ENCODE results near the gene SLC35B1. TPM values are rescaled to one million over a fixed set of nuclear protein-coding genes. Genes with fewer than 3 reads are reported as not detected.
"Not testable (repeated sequence)": the region's sequence is repeated elsewhere in the genome, so short reads cannot be mapped to it uniquely, and the experiment has no call there.

Gene SLC35B1
- total RNA-seq, 1 experiment from 2014 or later: 112 TPM

DNA sequence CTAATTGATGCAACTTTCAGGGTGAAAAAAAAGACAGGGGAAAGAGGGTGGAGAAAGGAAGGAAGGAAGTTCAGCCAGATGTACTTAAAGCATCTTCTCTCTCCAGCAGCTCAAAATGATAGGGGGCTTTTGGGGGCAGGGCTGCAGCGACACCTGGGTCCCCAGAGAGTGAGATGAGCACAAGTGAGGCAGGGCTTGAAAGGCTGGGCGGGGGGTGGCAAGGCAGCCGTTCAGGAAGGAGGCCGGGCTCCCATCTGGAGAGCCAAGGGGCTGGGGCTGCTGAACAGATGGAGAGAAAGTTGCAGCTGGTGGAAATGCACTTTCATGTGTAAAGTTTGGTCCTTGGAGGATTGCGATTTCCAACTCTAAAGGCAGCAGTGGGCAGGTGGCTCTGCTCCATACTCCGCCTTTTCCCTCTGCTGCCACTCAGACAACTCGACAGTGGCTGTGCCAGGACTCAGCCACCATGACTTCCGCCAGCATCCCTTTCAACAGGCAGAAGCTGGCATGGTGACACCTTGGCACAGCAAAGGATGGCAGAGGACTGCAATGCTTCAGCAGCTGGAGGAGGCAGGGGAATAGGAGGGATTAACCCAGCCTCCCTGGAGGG lies 7.7 kb downstream of the SLC35B1 start:
- DNase-seq (ENCODE audit: low spot score): no peak

- no peak for DNase-seq (ENCODE audit: low spot score)
Observed at GRCh38 chr17:49698005-49698404, 9.8 kb downstream of the SLC35B1 start.

- DNase-seq (ENCODE audit: low spot score): no peak
Observed at GRCh38 chr17:49696233-49696761, 11.5 kb downstream of the SLC35B1 start.

- no peak for DNase-seq (ENCODE audit: low spot score)
Observed at GRCh38 chr17:49695698-49696232, 12.0 kb downstream of the SLC35B1 start.

GRCh38 chr17:49694847-49695697 lies 12.7 kb downstream of the SLC35B1 start:
- DNase-seq (ENCODE audit: low spot score): no peak

DNA sequence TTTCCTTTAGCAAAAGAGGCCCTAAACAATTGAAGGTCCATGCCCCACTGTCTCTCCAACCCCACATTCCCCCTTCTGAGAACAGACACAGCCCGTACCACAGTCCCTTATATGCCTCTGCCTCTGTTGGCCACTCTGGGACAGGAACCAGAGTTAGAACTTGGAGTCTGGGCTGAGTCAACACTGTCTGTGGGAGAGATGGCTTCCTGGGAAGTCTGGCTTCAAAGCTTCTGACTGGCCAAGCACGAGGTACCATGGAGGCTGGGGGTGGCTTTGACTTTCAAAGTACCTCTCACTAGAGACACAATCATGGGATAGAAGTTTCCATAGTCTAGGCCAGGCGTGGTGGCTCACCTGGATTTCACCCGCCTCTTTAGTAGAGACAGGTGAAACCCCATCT lies 15.0 kb downstream of the SLC35B1 start:
- DNase-seq (ENCODE audit: low spot score): no peak

DNA sequence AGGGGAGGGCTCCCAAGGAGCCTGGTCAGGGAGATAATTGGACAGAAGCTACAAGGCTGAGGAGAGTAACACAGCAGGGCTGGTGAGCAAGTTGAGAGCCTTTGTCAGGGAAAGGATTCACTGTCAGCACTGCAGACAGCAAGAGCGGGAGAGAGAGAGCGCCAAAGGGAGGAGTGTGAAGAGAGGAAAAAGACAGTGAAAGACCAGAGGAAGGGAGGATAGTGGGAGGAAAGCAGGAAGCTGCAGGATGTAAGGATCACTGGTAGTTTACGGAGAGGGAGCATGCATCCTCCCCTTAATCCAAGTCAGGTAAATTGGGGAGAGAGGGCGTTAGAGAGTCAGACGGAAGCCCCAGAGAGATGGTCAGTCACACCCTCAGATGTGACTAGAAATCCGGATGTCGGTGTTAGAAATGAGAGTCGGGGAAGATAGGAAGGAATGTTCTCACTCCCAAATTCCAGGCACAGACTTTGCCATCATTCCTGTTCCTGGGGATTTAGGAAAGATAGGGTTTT lies 16.0 kb downstream of the SLC35B1 start:
- no peak for DNase-seq (ENCODE audit: low spot score)

GRCh38 chr17:49691086-49691676 lies 16.6 kb downstream of the SLC35B1 start:
- no peak for DNase-seq (ENCODE audit: low spot score)

DNA sequence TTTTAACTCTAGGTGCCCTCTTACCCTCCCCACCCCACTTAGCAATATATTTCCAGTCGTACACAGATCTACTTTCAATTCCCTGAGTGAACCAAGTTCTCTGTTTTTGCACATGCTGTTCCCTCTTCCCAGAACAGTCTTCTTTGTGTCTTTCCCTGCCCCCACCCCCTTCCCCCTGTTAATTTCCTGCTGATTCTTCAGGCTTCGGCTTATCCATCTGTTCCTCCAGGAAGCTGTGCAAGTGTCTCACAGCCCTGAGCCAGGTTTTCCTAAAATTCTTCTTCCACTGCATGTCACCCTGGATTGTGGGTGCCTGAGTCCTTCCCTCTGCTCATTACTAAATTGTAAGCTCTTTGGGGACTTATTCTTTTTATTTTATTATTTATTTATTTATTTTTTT lies 17.5 kb downstream of the SLC35B1 start:
- DNase-seq (ENCODE audit: low spot score): no peak

DNA sequence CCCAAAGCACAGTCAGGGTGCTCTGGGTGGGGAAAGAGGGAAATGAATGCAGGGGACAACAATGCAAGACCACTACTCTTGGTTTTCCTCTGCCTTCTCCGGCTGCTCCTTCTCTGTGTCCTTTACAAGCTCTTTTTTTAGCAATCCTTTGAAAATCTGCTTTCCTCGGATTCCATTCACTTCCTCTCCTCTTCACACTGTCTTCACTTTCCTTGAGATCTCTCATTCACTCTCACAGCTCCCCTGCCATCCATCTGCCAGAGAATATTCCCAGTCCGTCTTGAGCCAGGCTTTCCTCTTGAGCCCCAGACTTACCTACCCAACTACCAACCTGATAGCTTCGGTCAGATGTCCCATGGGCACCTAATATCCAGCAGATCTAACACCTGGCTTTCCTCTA lies 18.9 kb downstream of the SLC35B1 start:
- DNase-seq (ENCODE audit: low spot score): no peak

GRCh38 chr17:49687878-49688491 lies 19.8 kb downstream of the SLC35B1 start:
- DNase-seq (ENCODE audit: low spot score): peak; percentile 25

GRCh38 chr17:49681106-49681979 lies 26.4 kb downstream of the SLC35B1 start:
- DNase-seq (ENCODE audit: low spot score): no peak

DNA sequence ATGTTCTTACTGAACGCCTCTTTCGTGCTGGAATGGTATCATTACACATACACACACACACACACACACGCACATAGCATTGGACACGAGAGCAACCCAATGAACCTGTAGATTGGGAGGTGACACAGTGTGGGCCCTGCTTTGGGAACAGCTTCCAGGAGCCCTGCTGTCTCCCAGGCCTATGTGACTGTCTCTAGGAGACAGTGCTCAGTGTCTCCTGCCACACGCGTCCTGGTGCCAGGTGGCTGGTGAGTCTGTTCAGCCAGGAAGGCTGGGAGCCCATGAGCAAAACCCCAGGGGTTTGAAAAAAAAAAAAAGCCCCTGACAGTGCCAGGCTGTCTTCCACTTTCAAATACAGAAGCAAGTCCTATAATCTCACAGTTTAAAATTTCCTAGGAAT lies 27.4 kb downstream of the SLC35B1 start:
- no peak for DNase-seq (ENCODE audit: low spot score)

DNA sequence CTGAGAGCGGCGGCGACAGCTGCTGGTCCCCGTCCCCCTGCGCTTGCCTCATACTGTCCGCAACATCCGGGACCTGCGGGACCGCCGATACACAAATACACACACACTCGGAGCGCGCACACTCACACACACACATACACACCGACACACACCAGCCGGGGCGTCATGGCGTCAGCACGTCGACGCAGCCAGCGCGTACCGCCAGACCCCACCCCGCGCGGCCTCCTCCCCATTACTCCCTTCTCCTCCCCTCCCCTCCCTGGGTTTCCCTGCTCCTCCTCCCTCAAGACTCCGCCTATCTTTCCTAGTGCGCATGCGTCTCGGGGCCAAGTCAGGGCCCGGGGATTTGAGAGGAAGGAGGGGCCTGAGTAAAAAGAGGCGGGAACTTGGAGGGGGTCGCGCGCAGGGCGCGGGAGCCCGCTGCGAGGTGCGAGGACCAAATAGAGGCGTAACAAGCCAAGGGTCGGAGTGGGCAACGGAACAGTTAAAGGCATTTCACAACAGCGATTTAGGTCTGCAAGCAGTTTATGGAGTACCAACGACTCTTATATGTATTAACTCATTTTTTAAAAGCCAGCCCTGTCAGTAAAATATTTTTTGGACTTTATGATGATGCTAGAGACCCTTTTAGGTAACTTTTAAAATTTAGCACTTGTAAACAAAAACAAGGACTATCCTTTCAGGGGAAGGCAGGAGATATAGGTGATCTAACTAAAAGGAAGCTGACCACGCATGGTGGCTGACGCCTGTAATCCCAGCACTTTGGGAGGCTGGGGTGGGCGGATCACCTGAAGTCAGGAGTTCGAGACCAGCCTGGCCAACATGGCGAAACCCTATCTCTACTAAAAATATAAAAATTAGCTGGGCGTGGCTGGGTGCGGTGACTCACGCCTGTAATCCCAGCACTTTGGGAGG lies 29.6 kb downstream of the SLC35B1 start, which contains the start of gene SPOP:
Gene SPOP (minus strand): TSS at position 165 of the 915 bp plus-strand sequence. CDS start 55,287 bp downstream, outside the sequence.
- peak; percentile 98 for DNase-seq (ENCODE audit: low spot score)

- DNase-seq (ENCODE audit: low spot score): peak; percentile 86
Observed at GRCh38 chr17:49677134-49677932, 30.4 kb downstream of the SLC35B1 start.

DNA sequence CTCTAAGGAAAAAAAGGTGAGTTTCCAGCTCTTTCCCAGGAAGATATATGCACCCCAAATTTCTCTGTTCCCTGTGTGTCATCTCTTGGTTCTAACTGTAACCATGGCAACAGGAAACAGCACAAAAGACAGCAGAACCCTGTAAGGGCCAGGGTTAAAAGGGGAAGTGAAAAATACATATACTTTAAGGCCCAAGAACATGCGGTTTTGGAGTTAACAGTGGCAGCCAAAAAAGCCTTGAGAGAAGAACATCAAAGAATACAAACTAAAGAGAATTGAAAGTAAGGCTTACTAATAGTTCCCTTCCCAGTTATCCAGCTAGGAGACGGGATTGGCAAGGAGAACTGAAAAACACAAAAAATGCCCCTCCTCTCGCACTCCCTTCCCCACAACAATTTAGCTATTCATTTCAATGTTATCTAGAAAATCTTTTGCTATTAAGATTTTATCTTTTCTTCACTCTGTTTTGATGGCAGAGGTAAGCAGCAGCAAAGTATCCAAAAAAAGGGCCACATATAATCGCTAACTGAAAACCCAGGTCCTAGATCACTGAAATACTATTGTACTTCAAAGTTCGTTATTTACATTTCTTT lies 31.4 kb downstream of the SLC35B1 start:
- no peak for DNase-seq (ENCODE audit: low spot score)

- no peak for DNase-seq (ENCODE audit: low spot score)
Observed at GRCh38 chr17:49674507-49674906, 33.3 kb downstream of the SLC35B1 start.

DNA sequence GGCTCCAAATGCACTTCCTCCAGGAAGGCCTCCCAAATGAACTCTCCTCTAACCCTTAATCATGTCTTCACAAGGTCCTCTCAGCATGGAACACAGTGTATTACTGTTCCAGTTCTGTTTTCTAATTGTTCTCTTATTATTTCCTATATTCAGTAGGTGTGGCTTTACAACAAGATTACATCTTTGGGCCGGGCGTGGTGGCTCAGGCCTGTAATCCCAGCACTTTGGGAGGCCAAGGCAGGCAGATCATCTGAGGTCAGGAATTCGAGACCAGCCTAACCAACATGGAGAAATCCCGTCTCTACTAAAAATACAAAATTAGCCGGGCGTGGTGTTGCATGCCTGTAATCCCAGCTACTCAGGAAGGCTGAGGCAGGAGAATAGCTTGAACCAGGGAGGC lies 34.1 kb downstream of the SLC35B1 start:
- not testable (repeated sequence) for DNase-seq (ENCODE audit: low spot score)
